Keratinocyte (primary cell): ENCODE data around the gene PDCD5.

Experiments
- CTCF ChIP-seq, 3 experiments: IDR thresholded peaks in 1 of 3; conservative IDR thresholded peaks in 1 of 3; optimal IDR thresholded peaks in 1 of 3; 2 replicates in 2 of 3; 3 replicates in 1 of 3; pipeline versions ENCODE3 to v1.5.1; 2011; ENCODE audit warnings: low read length in 3 of 3, mild to moderate bottlenecking in 3 of 3, moderate library complexity in 2 of 3, control low read depth in 1 of 3, inconsistent platforms in 1 of 3; ENCODE audit not compliant: insufficient read depth in 2 of 3; ENCODE audit errors: extremely low read depth in 1 of 3
- EZH2 ChIP-seq: IDR thresholded peaks from one replicate; pipeline ENCODE4 v1.6.1; 2012; ENCODE audit warnings: inconsistent platforms, mild to moderate bottlenecking, low read length, moderate library complexity

DNA sequence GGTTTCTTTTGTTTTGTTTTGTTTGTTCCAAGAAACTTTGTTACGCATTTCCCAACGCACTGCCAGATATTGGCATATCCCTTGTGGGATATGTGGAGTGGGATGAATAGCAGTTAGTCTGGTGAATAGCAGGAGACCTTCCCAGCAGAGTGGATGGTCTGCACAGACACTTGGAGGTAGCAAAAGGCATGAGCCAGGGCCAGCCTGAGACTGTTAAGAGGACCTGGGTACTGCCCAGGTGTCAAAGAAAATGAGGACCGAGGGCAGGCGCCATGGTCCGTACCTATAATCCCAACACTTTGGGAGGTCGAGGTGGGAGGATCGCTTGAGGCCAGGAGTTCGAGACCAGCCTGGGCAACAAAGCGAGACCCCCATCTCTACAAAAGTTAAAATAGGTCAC is 13.5 kb upstream of the PDCD5 start:
- TF ChIP-seq CTCF (optimal IDR thresholded peaks at IDR 0.05 in 1 of 3, IDR thresholded peaks at IDR 0.05 in 1 of 3, conservative IDR thresholded peaks at IDR 0.05 in 1 of 3; ENCODE audit: extremely low read depth in 1 of 3, insufficient read depth in 2 of 3, low read length in 3 of 3) (no peak), EZH2 (no peak)
